GM19372 (cell line): ENCODE data around the gene ATP2B3.

ENCODE experiments used
- ATAC-seq: cut with Tn5 transposase; IDR thresholded peaks from one replicate; pipeline ENCODE4 v1.9.1; 2021; ENCODE audit warnings: mild to moderate bottlenecking, low read depth, moderate library complexity; ENCODE audit not compliant: unreplicated experiment

Gene ATP2B3

DNA sequence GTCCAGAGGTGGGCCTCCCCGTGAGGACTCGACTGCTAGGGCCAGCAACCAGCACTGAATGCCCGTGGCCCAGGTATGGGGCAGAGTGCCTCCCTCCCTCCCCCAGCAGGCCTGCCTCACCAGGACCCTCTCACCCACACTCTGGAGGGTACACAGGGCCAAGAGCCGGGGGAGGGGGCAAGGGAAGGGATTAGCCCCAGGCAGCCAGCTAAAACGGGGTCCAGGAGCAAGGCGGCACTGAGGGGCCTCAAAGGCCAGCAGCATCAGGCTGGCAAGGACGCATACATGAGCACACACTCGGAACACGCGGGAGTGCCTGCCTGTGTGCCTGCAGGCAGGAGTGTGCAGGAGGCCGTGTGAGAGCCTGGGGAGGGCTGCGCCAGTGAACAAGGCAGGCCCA is 111.2 kb downstream of the ATP2B3 start:
- no peak for ATAC-seq

DNA sequence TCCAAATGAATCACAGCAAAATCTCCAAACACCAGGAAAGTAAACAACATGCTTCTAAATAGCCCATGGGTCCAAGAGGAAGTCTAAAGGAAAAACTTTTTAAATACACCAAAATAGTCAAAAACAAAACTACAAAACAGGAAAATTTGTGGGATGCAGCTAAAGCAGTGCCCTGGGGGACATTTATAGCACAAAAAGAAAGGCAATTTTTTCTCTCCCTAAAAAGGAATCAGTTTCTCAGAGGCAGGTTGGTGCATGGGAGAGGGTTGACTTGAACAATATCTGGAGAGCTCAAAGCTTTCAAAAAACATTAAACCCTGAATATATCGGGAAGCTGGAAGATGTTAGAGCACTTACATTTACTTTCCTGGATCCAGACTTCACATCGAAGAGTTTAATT is 113.9 kb downstream of the ATP2B3 start:
- no peak for ATAC-seq

DNA sequence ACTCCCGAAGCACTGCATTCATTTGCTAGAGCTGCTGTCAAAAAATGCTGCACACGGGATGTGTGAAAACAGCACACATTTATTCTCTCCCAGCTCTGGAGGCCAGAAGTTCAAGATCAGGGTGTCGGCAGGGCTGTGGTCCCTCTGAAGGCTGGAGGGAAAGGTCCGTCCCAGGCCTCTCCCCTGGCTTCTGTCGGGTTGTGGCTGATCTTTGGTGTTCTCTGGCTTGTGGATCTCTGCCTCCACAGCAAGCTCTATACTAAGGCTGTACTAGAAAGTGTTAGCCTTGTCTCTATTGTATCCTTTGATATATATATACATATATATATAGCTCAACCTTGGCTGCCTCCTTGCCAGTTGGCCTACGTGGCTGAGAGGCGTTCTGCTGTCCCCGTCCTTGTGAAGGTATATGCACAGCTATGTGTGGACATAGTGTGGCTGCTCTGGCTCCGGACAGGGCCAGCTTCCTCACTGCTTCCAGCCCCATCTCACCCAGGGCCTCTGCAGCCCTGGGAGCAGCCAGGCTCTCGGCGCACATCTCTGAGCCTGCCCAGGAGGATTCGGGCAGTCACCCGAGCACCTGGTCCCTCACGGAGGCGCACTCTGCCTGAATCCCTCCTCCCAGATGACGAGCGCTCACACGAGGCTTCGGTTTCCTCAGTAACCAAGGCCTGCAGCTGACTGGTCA is 114.6 kb downstream of the ATP2B3 start:
- ATAC-seq, result no peak
